ENCODE results near the gene MMP28.

- TF ChIP-seq, protein P1, sequence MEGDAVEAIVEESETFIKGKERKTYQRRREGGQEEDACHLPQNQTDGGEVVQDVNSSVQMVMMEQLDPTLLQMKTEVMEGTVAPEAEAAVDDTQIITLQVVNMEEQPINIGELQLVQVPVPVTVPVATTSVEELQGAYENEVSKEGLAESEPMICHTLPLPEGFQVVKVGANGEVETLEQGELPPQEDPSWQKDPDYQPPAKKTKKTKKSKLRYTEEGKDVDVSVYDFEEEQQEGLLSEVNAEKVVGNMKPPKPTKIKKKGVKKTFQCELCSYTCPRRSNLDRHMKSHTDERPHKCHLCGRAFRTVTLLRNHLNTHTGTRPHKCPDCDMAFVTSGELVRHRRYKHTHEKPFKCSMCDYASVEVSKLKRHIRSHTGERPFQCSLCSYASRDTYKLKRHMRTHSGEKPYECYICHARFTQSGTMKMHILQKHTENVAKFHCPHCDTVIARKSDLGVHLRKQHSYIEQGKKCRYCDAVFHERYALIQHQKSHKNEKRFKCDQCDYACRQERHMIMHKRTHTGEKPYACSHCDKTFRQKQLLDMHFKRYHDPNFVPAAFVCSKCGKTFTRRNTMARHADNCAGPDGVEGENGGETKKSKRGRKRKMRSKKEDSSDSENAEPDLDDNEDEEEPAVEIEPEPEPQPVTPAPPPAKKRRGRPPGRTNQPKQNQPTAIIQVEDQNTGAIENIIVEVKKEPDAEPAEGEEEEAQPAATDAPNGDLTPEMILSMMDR (IDR thresholded peaks at IDR 0.05; ENCODE audit: insufficient read depth, low read length, poor library complexity, severe bottlenecking) = no peak
- no peak for TF ChIP-seq EZH2phosphoT487 (conservative IDR thresholded peaks at IDR 0.05; ENCODE audit: low read length)
Observed at GRCh38 chr17:35786941-35787432, 8.5 kb downstream of the MMP28 start.
